SU-DHL-6 (cell line): ENCODE measurements around the gene CUEDC1.
A peak's percentile ranks its signal among the peaks of the same experiment; 100 is the strongest.

Source experiments
- EZH2phosphoT487 ChIP-seq: fragments of 200-600 bp; sonication (generic), shearing (Covaris generic); conservative IDR thresholded peaks from 2 replicates; pipeline ENCODE4 v1.6.1; 2018; ENCODE audit warnings: mild to moderate bottlenecking, antibody characterized with exemption, low read length, moderate library complexity, mixed read lengths
- TF ChIP-seq, protein P1 (sequence below): fragments of 200-600 bp; sonication (generic); IDR thresholded peaks from one replicate; pipeline ENCODE4 v1.5.1; 2017; ENCODE audit warnings: antibody characterized with exemption, mild to moderate bottlenecking, low read length, moderate library complexity; ENCODE audit not compliant: insufficient read depth, poor library complexity, severe bottlenecking

DNA sequence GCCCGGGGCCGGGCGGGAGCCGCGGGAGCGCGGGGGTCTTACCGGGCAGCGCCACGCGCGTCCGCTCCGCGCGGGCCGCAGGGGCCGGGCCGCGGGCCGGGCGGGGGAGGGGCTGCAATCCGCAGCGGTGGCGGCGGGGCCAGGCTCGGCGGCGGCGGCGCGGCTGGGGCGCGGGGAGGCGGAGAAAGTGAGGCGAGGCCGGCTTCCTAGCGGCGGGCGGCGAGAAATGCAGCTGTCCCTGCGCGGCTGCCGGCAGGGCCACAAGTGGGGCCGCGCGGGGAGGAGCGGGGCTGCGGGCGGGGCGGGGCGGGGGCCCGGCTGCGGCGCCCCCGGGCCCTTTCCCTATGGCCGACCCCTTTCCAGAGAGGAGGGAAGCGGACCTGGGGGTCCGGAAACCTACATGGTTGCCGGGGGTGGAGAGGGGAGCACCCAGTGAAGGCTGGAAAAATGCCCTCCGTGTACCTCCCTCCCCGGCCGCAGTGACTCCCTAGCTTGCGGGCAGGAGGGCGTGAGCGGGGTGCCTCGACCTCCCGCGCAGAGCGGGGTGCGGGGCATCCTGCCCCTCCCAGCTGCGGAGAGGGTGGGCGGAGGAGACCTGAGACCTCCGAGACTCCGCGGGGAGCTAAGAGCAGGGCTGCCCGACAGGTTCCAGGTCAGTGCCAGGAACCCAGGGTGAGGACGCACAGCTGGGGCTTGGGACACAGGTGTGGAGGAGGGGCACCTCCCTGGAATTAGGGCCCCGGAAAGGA lies at the start of gene CUEDC1:
- TF ChIP-seq, protein P1, sequence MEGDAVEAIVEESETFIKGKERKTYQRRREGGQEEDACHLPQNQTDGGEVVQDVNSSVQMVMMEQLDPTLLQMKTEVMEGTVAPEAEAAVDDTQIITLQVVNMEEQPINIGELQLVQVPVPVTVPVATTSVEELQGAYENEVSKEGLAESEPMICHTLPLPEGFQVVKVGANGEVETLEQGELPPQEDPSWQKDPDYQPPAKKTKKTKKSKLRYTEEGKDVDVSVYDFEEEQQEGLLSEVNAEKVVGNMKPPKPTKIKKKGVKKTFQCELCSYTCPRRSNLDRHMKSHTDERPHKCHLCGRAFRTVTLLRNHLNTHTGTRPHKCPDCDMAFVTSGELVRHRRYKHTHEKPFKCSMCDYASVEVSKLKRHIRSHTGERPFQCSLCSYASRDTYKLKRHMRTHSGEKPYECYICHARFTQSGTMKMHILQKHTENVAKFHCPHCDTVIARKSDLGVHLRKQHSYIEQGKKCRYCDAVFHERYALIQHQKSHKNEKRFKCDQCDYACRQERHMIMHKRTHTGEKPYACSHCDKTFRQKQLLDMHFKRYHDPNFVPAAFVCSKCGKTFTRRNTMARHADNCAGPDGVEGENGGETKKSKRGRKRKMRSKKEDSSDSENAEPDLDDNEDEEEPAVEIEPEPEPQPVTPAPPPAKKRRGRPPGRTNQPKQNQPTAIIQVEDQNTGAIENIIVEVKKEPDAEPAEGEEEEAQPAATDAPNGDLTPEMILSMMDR: no peak
- 0 out of 2 replicates have a peak, but pooled peaks have one; percentile 53 for TF ChIP-seq EZH2phosphoT487
